ENCODE measurements around the gene PDILT.
"Not testable (repeated sequence)": the region's sequence is repeated elsewhere in the genome, so short reads cannot be mapped to it uniquely, and the experiment has no call there.

The PDILT gene

DNA sequence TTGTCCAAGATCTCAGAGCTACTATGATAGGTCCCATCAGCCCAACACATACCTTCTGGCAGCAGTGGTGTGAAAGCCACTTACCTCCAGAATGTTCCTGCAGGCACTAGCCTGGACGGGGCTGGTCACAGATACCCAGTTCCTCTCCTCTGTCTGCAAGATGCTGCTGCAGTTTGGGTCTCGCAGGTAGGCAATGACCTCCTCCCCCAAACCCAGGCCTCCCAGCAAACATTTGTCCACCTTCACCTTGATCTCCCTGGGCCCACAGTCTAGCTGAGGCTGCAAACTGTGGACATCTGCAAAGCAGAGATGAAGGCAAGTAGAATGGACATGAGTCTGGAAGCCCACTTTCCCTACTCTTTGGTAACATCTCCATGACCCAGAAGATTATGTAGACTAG lies 84.4 kb downstream of the PDILT start:
- DNase-seq, result no peak

DNA sequence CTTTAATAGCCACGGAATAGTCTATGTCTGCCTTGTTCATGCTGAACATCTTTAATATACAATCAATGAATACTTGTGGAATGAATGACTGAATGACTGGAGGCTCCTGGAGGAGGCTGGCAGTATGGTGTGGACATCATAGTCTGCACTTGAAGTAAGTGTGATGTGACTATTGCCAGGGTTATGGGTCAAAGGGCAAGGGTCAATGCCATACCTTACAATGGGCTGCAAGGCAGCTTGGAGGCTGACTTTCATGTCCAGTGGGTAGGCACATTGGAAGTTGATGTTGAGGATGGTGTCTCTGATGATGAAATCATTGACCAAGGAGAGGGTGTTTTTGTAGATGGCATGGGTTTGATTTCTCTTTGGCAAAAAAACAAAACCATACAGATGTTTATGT lies 85.1 kb downstream of the PDILT start:
- no peak for DNase-seq

DNA sequence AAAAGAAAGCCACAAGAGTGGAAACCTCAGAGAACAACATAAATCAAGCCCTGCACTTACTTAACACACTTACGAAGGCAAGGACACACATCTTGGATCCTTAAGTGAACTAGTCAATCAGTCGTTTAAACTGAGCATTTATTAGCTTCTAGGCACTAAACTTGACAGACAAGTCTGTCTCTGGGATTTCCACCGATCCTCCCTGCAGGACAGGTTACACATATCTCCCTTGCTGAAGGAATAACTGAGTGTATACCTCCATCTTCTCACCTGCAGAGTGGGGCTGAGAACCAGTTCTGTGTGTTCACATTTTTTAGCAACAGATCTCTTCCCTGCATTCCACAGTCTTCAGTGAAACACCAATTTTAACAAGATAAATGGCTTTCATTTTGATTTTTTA lies 86.1 kb downstream of the PDILT start:
- DNase-seq, result no peak

DNA sequence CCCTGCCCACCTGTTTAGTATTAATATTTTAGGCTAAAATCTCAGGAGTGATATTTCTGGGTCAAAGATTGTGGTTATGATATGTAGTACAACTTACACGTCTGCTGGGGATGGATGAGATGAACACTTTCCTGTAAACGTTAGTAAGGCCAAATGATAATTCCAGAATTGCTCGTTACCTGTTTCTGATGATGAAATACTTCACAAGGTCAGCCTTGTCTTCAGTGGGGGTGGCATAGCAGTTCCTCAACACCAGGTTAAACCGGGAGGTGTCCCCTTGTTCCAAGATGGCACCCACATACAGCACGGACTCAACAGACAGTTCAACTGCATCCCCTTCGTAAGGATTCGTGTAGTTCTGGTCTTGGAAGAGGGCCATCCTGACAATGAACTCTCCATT lies 86.5 kb downstream of the PDILT start:
- no peak for DNase-seq

DNA sequence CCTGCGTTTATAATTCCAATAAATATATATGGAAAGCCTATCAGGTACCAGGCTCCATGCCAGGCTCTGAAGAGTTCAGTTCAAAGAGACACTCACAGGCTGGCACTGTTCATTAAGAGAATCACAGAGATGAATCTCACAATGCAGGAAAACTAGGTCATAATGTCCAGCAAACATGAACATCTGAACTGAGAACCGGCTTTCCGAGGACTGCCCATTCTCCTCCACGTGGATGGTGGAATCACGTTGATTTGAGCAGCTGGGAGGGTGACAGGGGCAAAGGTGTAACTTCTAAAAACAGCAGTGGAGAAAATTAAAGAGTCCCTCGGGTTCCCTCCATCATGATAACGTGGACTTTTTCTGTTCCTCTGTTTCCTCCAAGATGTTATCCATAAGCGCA lies 87.4 kb downstream of the PDILT start:
- DNase-seq, result no peak

DNA sequence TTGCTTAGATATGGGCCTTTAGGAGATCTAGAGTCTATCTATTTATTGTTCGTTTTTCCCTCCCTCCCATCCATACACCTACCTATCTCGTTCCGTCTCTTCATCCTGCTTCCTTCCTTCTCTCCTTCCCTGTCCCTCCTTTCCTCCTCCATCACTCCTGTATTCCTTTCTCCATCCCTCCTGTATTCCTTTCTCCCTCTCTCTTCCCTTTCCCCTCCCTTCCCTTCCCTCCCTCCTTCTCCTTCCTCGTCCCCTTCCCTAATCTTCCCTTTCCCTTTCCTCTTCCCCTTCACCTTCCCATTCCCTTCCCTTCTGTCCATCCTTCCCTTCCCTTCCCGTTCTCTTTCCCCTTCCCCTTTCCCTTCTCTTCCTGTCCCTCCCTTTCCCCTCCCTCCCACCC lies 87.8 kb downstream of the PDILT start:
- DNase-seq, result no peak

DNA sequence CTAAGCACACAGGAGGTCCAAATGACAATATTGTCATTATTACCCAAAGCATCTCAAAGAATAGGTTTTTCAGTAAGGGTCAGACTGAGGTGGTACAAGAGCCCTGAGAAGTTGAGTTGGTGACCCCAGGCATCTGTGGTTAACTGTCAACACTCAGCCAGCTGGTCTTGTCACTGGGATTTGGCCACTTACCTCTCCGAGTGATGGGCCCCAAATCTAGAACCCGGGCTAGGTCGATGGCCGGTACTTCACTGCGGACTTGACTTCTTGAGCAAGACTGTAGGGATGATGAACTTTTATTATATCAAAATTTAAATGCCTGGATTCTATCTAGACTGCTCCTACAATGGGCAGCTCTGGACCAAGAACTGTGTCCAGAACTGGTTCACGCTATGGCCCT lies 88.8 kb downstream of the PDILT start:
- DNase-seq, result no peak

DNA sequence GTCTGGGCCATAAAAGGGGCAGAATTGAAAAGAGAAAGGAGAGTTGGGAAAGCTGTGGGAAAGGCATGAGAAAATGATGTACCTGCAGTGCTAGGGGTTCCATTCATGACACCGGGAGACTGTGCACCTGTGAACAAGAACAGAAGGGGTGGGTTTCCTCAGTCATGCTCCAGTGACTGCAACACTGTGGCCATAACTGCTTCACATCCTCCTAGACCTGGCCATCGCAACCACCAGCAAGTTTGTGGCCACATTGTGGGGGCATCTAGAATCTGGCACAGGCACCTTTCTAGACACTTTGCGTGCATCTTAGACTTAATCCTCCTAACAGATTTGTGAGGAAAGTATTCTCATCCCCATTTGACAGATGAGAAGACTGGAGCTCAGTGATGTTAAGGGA lies 90.0 kb downstream of the PDILT start:
- DNase-seq, result no peak

DNA sequence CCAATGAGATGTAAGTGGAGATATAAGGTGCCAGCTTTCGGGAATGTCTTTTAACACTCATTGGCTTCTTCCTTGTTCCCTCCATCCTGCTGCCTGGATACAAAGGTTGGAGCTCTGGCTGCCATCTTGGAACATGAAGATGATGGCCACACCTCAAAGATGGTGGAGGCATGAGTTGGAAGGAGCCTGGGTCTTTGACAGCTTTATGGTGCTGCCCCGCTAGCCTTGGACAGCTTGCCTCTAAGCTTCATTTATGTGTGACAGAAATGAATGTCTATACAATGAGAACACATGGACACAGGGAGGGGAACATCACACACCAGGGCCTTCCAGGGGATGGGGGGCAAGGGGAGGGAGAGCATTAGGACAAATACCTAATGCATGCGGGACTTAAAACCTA lies 90.8 kb downstream of the PDILT start:
- no peak for DNase-seq

DNA sequence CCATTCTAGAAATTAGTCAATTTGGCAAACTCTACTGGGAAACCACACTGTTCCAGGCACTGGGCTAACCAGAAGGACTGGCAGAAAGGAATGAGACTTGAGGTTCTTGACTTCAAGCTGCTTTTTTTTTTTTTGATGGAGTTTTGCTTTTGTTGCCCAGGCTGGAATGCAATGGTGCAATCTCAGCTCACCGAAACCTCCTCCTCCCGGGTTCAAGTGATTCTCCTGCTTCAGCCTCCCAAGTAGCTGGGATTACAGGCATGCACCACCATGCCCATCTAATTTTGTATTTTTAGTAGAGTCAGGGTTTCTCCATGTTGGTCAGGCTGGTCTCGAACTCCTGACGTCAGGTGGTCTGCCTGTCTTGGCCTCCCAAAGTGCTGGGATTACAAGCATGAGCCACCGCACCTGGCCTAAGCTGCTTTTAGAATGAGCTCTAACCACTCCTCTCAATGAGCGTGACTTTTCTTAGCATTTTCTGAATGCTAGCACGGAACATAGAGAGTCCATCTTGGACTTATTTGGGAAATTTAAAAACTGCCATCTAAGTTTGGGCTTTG lies 91.9 kb downstream of the PDILT start:
- DNase-seq, result not testable (repeated sequence)

DNA sequence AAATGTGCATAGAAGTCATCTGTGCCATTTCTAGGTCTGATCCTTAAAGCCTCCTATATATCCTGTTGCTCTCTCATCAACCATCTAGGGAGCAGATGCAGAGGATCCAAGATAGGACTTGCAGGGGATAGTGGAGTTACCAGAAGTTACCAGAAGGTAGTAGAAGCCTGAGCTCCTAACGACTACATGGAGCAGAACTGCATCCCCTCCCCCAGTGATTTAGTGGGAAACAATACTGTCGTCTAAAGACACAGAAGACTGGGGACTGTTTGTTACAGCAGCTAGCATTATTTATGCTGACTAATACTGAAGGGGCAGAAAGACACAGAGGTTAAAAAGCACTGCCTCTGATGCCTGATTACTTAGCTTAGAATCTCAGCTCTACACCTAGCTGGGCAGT lies 93.0 kb downstream of the PDILT start:
- no peak for DNase-seq

DNA sequence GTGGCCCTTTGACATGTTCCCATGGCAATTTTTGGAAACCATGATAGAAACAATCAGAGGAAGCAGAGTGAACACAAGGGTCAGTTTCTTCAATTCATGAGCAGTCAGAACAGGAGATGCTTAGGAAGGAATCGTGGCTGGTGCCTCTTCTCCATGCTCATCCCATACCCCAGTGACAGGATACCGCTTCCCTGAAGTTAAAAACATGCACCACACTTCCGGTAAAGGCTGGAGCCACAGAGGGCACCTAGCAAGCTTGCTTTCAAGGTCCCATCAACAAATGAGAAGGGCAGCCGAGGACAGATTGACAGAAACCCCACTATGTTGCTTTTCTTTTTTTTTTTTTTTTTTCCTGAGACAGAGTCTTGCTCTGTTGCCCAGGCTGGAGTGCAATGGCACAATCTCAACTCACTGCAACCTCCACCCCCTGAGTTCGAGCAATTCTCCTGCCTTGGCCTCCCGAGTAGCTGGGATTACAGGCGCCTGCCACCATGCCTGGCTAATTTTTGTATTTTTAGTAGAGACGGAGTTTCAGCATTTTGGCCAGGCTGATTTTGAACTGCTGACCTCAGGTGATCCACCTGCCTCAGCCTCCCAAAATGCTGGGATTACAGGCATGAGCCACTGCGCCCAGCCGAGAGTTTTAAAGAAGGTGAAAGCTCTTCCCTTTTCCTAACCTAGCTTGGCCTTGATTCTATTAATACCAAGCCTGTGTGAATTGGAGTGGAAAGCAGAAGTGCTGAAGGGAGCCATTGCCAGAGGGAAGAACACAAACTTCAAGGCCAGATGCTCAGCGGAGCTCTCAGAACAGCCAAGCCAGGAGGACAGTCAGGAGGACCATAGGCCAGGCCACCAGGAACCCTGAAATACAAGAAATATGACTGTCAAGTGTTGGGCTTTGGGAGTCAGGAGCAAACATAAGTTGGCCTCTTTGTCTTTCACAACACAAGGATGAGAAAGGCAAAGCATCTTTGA lies 93.8 kb downstream of the PDILT start:
- DNase-seq, result no peak

DNA sequence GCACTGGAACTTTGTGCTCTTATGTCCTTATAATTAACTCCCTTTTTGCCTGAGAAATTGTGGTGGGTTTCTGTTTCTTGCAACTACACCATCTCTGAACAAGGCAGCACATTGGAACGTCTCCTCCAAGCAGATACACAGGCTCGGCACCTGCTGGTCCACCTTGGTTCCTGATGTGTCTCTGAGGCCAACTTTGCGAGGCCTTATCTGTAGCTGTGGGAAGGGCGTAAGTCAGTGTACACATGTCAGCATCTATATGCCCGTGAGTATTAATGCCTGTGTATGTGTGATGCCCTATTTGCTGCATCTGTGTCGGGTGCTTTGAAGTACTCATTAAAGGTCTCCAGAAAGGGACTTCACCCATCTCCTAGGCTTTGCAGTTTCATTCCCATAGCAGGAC lies 94.8 kb downstream of the PDILT start:
- no peak for DNase-seq

Measured in fibroblast of upper back skin (primary cell).